IMR-90 (cell line): ENCODE results near the gene TBCEL. TPM values are rescaled to one million over a fixed set of nuclear protein-coding genes. Genes with fewer than 3 reads are reported as not detected.

Source experiments
- ATAC-seq: fragments of 200-7000 bp; cut with Tn5 transposase; 2 replicates; pipeline ENCODE4 v1.9.1; 2020; ENCODE audit warnings: low read depth, mild to moderate bottlenecking, moderate library complexity
- BruUV-seq: library from RNA; stranded (reverse); fragments of 400-500 nt; replicated peaks from 2 replicates; lab custom pipeline; 2021; lab: Mats Ljungman, UMichigan
- CTCF ChIA-PET: fragments of 300-600 bp; formaldehyde crosslinking; extraction: SDS; loops from one replicate; lab custom pipeline; 2021; ENCODE audit warnings: antibody characterized with exemption; lab: Yijun Ruan, JAX
- POLR2A ChIA-PET: fragments of 300-600 bp; sonication (Branson Sonifier 250); formaldehyde crosslinking; loops from one replicate; lab custom pipeline; 2022; ENCODE audit warnings: antibody characterized with exemption; ENCODE audit not compliant: unreplicated experiment; lab: Charles Lee
- DNase-seq: peaks from one replicate; pipeline ENCODE4 v3.0.0; 2013
- H2AFZ ChIP-seq: replicated peaks from 2 replicates; pipeline ENCODE3; 2013; ENCODE audit warnings: low read length, mild to moderate bottlenecking; ENCODE audit not compliant: poor library complexity
- H2AK5ac ChIP-seq: 2 replicates; pipeline ENCODE4 v1.6.1; 2013; ENCODE audit warnings: low read depth, low read length, inconsistent platforms
- H2AK9ac ChIP-seq: replicated peaks from 2 replicates; pipeline ENCODE3; 2013; ENCODE audit warnings: mild to moderate bottlenecking, low read depth, low read length, moderate library complexity; ENCODE audit not compliant: poor library complexity
- H2BK120ac ChIP-seq: 2 replicates; pipeline ENCODE4 v1.6.1; 2013; ENCODE audit warnings: low read depth, low read length, inconsistent platforms
- H2BK15ac ChIP-seq: 3 replicates; pipeline ENCODE4 v1.6.1; 2013; ENCODE audit warnings: low read depth, low read length, inconsistent platforms
- H2BK20ac ChIP-seq: 2 replicates; pipeline ENCODE4 v1.6.1; 2013; ENCODE audit warnings: low read depth, mild to moderate bottlenecking, inconsistent platforms, low read length, moderate library complexity
- H2BK5ac ChIP-seq: 2 replicates; pipeline ENCODE4 v1.6.1; 2013; ENCODE audit warnings: mild to moderate bottlenecking, low read depth, low read length, inconsistent platforms; ENCODE audit not compliant: poor library complexity, severe bottlenecking
- H3K14ac ChIP-seq: replicated peaks from 2 replicates; pipeline ENCODE4 v1.6.1; 2013; ENCODE audit warnings: low read depth, low read length, inconsistent platforms
- H3K18ac ChIP-seq: 2 replicates; pipeline ENCODE4 v1.6.1; 2013; ENCODE audit warnings: low read depth, low read length, control low read depth
- H3K23ac ChIP-seq: 2 replicates; pipeline ENCODE4 v1.6.1; 2013; ENCODE audit warnings: low read depth, low read length, inconsistent platforms
- H3K27ac ChIP-seq: 2 replicates; pipeline ENCODE4 v1.5.1; 2013; ENCODE audit warnings: mild to moderate bottlenecking, control low read depth, low read length; ENCODE audit not compliant: insufficient read depth
- H3K27me3 ChIP-seq: 2 replicates; pipeline ENCODE4 v1.6.1; 2013; ENCODE audit warnings: low read length; ENCODE audit not compliant: control insufficient read depth, insufficient read depth
- H3K36me3 ChIP-seq: 2 replicates; pipeline ENCODE4 v1.6.1; 2013; ENCODE audit warnings: low read length, mixed read lengths; ENCODE audit not compliant: control insufficient read depth, insufficient read depth
- H3K4ac ChIP-seq: 2 replicates; pipeline ENCODE4 v1.6.1; 2013; ENCODE audit warnings: low read depth, low read length, inconsistent platforms
- H3K4me1 ChIP-seq: 2 replicates; pipeline ENCODE4 v1.6.1; 2013; ENCODE audit warnings: low read length, mixed read lengths; ENCODE audit not compliant: control insufficient read depth, insufficient read depth
- H3K4me2 ChIP-seq: 2 replicates; pipeline ENCODE4 v1.6.1; 2013; ENCODE audit warnings: low read depth, mild to moderate bottlenecking, control low read depth, low read length, moderate library complexity
- H3K4me3 ChIP-seq: 2 replicates; pipeline ENCODE4 v1.5.1; 2013; ENCODE audit warnings: low read depth, mild to moderate bottlenecking, control low read depth, low read length, moderate library complexity; ENCODE audit not compliant: insufficient read depth
- H3K56ac ChIP-seq: 2 replicates; pipeline ENCODE4 v1.6.1; 2013; ENCODE audit warnings: low read length, inconsistent platforms; ENCODE audit not compliant: insufficient read depth; ENCODE audit errors: extremely low read depth
- H3K79me1 ChIP-seq, 2 experiments: 2 replicates each; pipeline ENCODE4 v1.6.1; 2013; ENCODE audit warnings: low read length in 2 of 2, inconsistent platforms in 1 of 2, low read depth in 1 of 2
- H3K9ac ChIP-seq: 2 replicates; pipeline ENCODE4 v1.6.1; 2013; ENCODE audit warnings: low read depth, low read length, control low read depth
- H3K9me1 ChIP-seq: 2 replicates; pipeline ENCODE4 v1.6.1; 2013; ENCODE audit warnings: low read length, inconsistent platforms; ENCODE audit not compliant: insufficient read depth
- H3K9me3 ChIP-seq: 2 replicates; pipeline ENCODE4 v1.6.1; 2013; ENCODE audit warnings: low read length; ENCODE audit not compliant: control insufficient read depth, insufficient read depth
- H4K20me1 ChIP-seq: 2 replicates; pipeline ENCODE4 v1.6.1; 2013; ENCODE audit warnings: low read length, inconsistent platforms; ENCODE audit not compliant: insufficient read depth
- H4K5ac ChIP-seq: 2 replicates; pipeline ENCODE4 v1.6.1; 2013; ENCODE audit warnings: mild to moderate bottlenecking, low read depth, low read length, control low read depth
- H4K8ac ChIP-seq, 2 experiments: 2 replicates each; pipeline ENCODE4 v1.6.1; 2013; ENCODE audit warnings: low read depth in 2 of 2, low read length in 2 of 2, control low read depth in 1 of 2, inconsistent platforms in 1 of 2
- H4K91ac ChIP-seq: 2 replicates; pipeline ENCODE4 v1.6.1; 2013; ENCODE audit warnings: low read depth, low read length, inconsistent platforms; ENCODE audit not compliant: insufficient read depth
- CEBPB ChIP-seq: IDR thresholded peaks from 2 replicates; pipeline ENCODE4 v1.6.1; 2012; ENCODE audit warnings: low read depth, low read length, improper control_type of control experiment
- CHD1 ChIP-seq: IDR thresholded peaks from 2 replicates; pipeline ENCODE4 v1.6.1; 2012; ENCODE audit warnings: low read depth, low read length, improper control_type of control experiment
- CTCF ChIP-seq: conservative IDR thresholded peaks from 2 replicates; pipeline ENCODE4 v1.5.1; 2012; ENCODE audit warnings: mild to moderate bottlenecking, low read depth, low read length, improper control_type of control experiment
- ELK1 ChIP-seq: fragments of 150-350 bp; IDR thresholded peaks from 2 replicates; pipeline ENCODE4 v1.6.1; 2016; ENCODE audit warnings: low read depth, mild to moderate bottlenecking, low read length, moderate library complexity, borderline replicate concordance
- FOS ChIP-seq: fragments of 150-350 bp; IDR thresholded peaks from 2 replicates; pipeline ENCODE4 v1.6.1; 2016; ENCODE audit warnings: low read depth, low read length
- MAFK ChIP-seq: IDR thresholded peaks from 2 replicates; pipeline ENCODE4 v1.6.1; 2012; ENCODE audit warnings: low read depth, low read length, improper control_type of control experiment
- MAZ ChIP-seq: IDR thresholded peaks from 2 replicates; pipeline ENCODE4 v1.6.1; 2012; ENCODE audit warnings: low read depth, mild to moderate bottlenecking, low read length, improper control_type of control experiment, moderate library complexity, borderline replicate concordance
- MXI1 ChIP-seq: IDR thresholded peaks from 2 replicates; pipeline ENCODE4 v1.6.1; 2012; ENCODE audit warnings: low read depth, mild to moderate bottlenecking, low read length, moderate library complexity, borderline replicate concordance
- NFE2L2 ChIP-seq: fragments of 150-350 bp; IDR thresholded peaks from 2 replicates; pipeline ENCODE4 v1.6.1; 2016; ENCODE audit warnings: low read depth, mild to moderate bottlenecking, low read length
- POLR2A ChIP-seq: IDR thresholded peaks from 2 replicates; pipeline ENCODE4 v1.6.1; 2012; ENCODE audit warnings: mild to moderate bottlenecking, low read depth, low read length
- RAD21 ChIP-seq: IDR thresholded peaks from 2 replicates; pipeline ENCODE4 v1.6.1; 2012; ENCODE audit warnings: low read length, improper control_type of control experiment
- RCOR1 ChIP-seq: IDR thresholded peaks from 2 replicates; pipeline ENCODE4 v1.6.1; 2012; ENCODE audit warnings: mild to moderate bottlenecking, low read length, improper control_type of control experiment; ENCODE audit not compliant: insufficient replicate concordance
- RFX5 ChIP-seq: IDR thresholded peaks from 2 replicates; pipeline ENCODE4 v1.8.0; 2012; ENCODE audit warnings: low read depth, mild to moderate bottlenecking, low read length, moderate library complexity
- SMC3 ChIP-seq: fragments of 150-350 bp; IDR thresholded peaks from 2 replicates; pipeline ENCODE4 v1.6.1; 2016; ENCODE audit warnings: low read depth, mild to moderate bottlenecking, antibody characterized with exemption, low read length, moderate library complexity
- USF2 ChIP-seq: fragments of 150-350 bp; IDR thresholded peaks from 2 replicates; pipeline ENCODE4 v1.6.1; 2017; ENCODE audit warnings: mild to moderate bottlenecking, antibody characterized with exemption, low read length, low read depth
- WGBS, 2 experiments: methylation state at CpG; one replicate each; pipeline versions ENCODE4 v1.1.5 to v1.1.7; 2013; ENCODE audit warnings: missing lambda C conversion rate in 2 of 2; ENCODE audit not compliant: insufficient read length in 1 of 2; ENCODE audit errors: extremely low coverage in 2 of 2; 5-methylcytosine and 5-hydroxymethylcytosine counted together
- dilution Hi-C: fragments of 300-500 bp; cut with HindIII; formaldehyde crosslinking; loops from one replicate; pipeline ENCODE4 v1.14.3; 2018; ENCODE audit warnings: low sequenced_read_pairs; ENCODE audit not compliant: unreplicated experiment
- in situ Hi-C: fragments of 300-500 bp; cut with MboI; formaldehyde crosslinking; loops from 3 replicates; pipeline ENCODE4 v1.14.3; 2019; ENCODE audit warnings: low sequenced_read_pairs, inconsistent platforms, mixed read lengths
- intact Hi-C: fragments of 100-400 bp; cut with micrococcal nuclease; formaldehyde crosslinking; loops from 2 replicates; pipeline ENCODE4 v1.10.0; 2022
- polyA plus RNA-seq, 3 experiments: library from polyadenylated mRNA; depleted of rRNA; stranded (reverse); fragments of >200 nt; gene quantifications; 2 replicates each; pipeline ENCODE4 v1.2.3, GENCODE V29; 2012; ENCODE audit warnings: low replicate concordance in 1 of 3
- total RNA-seq: library from RNA; depleted of rRNA; stranded (reverse); fragments of >200 nt; gene quantifications from 2 replicates; pipeline ENCODE4 v1.2.3, GENCODE V29; 2012

The TBCEL gene
- total and polyA plus RNA-seq, 2 of the 4 experiments (the other 2 are of a cell fraction) = 7.1 to 21.0 TPM

- H4K91ac ChIP-seq = no peak overlapping the region
- H2AK9ac ChIP-seq = no peak overlapping the region
- H3K9me3 ChIP-seq = no peaks in the 10 kb centered on the region
- H3K4ac ChIP-seq = no peak overlapping the region
- TF ChIP-seq USF2 (no peak), CTCF (no peak), FOS (no peak), NFE2L2 (no peak), CHD1 (no peak), RCOR1 (no peak), SMC3 (no peak), RAD21 (no peak), ELK1 (no peak), MAFK (no peak), RFX5 (no peak), POLR2A (no peak), MAZ (no peak), CEBPB (no peak), MXI1 (no peak)
- no peak overlapping the region for H3K9ac ChIP-seq
- H3K79me1 ChIP-seq = no peaks in the 10 kb centered on the region
- WGBS, 2 experiments = 100% methylated on average over 1 of the region's 5 CpGs; no CpG with 5 or more reads in 1 of the 2 experiments
- no peak overlapping the region for H3K18ac ChIP-seq
- H3K4me2 ChIP-seq = no peak overlapping the region
- ChIA-PET POLR2A (no interaction called here), CTCF (no interaction called here)
- no peak for DNase-seq
- H3K4me3 ChIP-seq = no peak overlapping the region
- H3K27me3 ChIP-seq = peaks cover 57% of the 10 kb centered on the region
- no peak overlapping the region for H4K5ac ChIP-seq
- ATAC-seq = no peak
- no peaks in the 10 kb centered on the region for H3K36me3 ChIP-seq
- no peak overlapping the region for H2AK5ac ChIP-seq
- H3K4me1 ChIP-seq = peaks cover 2% of the 10 kb centered on the region; the same call in 1 of the 2 replicates
- in situ Hi-C loops (no loop called here), dilution Hi-C loops (no loop called here), intact Hi-C loops (loop anchor here (5.0 kb wide), 1 partner anchor 80 kb away; no protein-coding TSS in a partner anchor)
- no peak overlapping the region for H4K8ac ChIP-seq
- H4K20me1 ChIP-seq = no peaks in the 10 kb centered on the region
- no peak overlapping the region for H2BK5ac ChIP-seq
- no peak overlapping the region for H3K56ac ChIP-seq
- no peak overlapping the region for H3K27ac ChIP-seq
- H3K14ac ChIP-seq = no peak overlapping the region
- H2BK120ac ChIP-seq = no peak overlapping the region
- H3K9me1 ChIP-seq = no peaks in the 10 kb centered on the region
- no peak overlapping the region for H3K23ac ChIP-seq
- H2AFZ ChIP-seq = no peak overlapping the region
- BruUV-seq = no TSS peak
- H2BK15ac ChIP-seq = no peak overlapping the region
- H2BK20ac ChIP-seq = no peak overlapping the region
Observed at GRCh38 chr11:121106812-121107211, 82.9 kb downstream of the TBCEL start.
